GM18505 (cell line): ENCODE measurements around the gene SUSD1.

Source experiments
- ATAC-seq: cut with Tn5 transposase; IDR thresholded peaks from one replicate; pipeline ENCODE4 v1.9.1; 2021; ENCODE audit not compliant: unreplicated experiment
- POLR2A ChIP-seq: IDR thresholded peaks from 4 replicates; pipeline ENCODE4 v1.6.1; 2011; ENCODE audit warnings: borderline replicate concordance; ENCODE audit not compliant: insufficient read depth, insufficient read length; ENCODE audit errors: extremely low read depth

The SUSD1 gene

DNA sequence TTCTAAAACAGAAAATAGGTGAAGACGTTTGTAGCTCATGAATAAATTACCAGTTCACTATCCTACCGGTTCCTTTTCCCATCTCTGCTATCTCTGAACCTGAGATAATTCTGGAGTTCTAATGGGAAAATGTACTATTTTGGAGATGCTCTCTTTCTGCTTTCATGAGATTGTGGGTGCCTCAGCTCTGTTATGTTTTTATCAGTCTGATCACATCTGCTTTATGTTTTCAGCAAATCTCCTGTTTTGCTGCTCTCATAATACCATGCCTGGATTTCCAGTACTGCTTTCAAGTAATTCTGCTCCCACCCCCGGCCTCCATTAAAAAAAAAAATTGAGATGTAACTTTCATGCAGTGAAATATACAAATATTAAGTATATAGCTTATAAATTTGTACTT is 9.1 kb upstream of the SUSD1 start:
- no peak for ATAC-seq
- no peak for TF ChIP-seq POLR2A

DNA sequence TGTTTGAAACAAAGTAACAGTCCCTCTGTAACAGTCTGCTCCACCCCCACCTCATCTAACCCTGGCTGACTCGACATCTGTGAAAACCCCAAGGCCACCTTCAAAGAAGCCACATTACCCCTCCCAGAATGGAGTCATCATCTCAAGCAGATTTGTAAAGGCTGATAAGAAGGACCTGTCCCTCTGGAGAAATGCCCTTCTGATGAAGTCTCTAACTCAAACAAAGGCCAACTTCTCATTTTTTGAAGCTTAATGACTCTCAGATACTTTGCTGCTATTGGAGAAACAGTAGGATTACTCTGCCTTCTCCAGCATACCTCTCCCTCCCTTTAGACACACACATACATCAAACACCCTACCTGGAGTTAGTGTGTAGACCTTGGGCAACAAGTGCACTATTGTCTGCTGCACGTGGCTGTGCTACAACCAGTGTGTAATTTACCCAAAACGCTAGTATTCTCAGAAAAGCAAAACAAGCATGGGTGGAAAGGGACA is 5.3 kb upstream of the SUSD1 start:
- no peak for TF ChIP-seq POLR2A
- ATAC-seq = no peak

DNA sequence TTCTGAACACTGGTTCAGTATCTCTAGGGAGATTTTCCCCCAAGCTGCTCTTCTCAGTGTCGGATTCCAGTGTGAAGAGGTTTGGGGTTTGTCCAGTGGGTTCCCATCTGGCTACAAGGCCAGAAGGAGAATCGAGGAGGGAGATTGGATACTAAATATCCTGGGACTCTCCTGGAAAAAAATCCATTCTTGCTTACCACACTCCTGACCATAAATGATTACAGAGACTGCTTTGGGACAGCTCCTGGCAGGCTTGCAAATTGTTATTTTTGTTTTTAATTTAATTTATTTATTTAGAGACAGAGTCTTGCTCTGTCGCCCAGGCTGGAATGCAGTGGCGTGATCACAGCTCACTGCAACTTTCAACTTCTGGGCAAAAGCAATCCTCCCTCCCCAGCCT is 4.7 kb upstream of the SUSD1 start:
- ATAC-seq = no peak
- TF ChIP-seq POLR2A = no peak

DNA sequence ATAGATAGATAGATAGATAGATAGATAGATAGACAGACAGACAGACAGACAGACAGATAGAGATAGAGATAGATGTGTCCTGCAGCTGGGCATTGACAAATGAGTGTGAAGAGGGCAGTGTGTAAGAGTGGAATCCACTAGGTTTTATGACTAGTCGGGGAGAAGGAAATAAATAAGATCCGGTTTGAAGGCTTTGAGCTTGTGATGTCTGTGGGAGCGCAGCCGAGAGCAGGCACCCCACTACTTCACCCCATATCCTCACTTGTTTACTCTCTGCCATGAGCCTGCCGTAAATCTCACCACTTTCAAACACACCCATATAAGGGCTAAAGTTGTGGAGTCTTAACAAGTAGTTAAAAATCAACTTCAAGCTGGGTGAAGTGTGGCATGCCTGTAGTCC is 1.4 kb upstream of the SUSD1 start:
- no peak for TF ChIP-seq POLR2A
- ATAC-seq = no peak

DNA sequence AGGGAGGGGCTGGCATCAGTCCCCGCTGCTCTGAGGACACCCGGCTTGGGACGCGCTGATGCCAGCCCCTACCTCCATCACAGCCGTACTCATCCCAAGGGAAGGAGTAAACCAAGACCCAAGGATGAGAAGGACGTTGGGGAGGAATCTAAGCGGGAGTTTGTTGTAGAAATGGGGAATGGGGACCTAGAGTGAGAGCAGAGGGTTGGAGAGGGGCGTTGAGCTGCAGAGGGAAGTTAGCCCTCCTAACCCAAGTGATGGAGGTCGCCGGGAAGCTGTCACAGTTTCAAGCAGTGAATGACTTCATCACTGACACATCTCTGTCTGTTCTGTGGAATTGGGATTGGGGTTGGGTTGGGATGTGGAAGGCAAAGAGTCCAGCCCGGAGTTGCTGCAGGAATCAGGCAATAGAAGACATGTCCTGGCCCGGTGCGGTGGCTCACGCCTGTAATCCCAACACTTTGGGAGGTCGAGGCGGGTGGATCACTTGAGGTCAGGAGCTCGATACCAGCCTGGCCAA is 759 bp upstream of the SUSD1 start:
- no peak for ATAC-seq
- TF ChIP-seq POLR2A = no peak

DNA sequence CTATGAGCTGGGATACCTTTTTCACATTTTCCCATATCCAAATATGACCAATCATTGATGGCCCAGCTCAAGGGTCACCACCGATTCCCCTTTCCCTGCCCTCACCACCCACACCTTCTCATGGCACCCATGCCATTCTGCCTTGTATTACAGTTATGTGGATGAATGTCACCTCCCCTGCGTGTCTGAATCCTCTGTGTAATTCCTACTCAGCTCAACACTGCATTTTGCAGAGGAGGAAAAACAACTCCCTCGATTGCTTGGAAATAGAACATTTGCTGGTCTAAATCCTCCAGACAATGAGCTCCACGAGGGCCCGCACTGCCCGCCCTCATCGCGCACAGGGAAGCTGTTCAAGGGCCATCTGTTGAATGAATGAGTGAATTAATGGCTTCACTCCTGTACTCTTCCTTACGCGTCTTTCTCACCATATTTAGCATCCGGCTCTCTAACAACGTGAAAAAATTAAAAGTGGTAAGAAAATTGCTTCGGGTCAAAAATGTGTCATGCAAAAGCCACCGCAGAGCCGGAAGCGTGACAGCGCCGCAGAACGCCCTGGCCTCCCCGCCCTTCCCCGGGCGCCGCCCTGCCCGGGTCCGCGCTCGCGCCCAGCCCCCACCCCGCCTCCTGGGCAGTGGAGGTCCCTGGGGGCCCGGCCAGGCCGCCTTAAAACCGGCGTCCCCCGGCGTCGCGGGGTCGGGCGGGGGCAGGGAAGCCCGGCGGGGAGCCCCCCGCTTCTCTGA is 704 bp downstream of the SUSD1 start:
- ATAC-seq = peak; percentile 79
- TF ChIP-seq POLR2A = no peak

DNA sequence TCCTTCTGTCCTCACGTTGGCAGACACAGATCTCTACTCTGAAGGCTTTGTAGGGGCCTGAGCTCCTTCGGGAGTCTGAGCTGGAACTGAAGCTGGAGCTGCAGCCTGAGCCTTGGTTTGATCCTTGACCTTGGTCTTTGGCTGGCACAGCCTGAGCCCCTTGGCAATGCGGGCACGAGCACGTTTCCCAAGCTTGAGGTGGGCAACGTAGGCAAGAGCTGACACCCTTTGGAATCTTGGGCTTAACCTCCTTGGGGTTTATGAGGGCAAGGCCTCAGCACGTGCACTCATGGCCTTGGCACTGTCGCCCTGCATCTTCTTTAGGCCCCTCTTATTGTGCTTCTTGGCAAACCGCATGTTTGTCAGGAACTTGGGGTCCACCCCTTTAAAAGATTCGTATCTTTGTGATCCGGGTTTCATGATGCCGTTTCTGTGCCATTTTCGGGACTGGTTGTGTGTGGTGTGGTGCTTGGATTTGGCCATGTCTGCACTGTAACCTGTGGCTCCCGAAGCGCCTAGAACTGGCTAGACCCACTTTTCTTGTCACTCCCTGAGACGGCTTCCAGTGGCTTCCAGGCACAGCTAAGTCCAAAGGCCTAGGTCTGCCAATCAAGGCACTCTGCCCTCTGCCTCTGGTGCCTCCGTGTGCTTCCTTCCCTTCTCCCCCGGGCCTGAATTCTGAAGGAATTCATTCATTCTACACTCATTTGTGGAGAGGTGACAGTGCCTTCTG is 1.4 kb downstream of the SUSD1 start:
- no peak for TF ChIP-seq POLR2A
- no peak for ATAC-seq

DNA sequence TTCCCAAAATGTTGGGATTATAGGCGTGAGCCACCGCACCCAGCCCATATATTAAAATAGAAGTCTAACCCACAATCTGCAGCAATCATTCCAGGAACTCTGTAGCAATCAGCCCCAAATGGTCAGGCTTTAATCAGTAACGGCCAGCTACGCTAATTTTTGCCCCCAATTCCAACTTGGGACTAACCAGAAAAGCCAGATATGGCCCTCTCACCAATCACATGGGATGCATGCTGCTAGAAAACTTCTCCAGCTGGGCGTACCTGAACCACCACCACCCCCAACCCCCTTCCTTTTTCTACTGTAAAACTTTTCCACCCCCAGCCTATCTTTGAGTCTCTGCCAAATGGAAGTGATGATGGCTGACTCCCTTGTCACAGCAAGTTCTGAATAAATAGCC is 4.1 kb downstream of the SUSD1 start:
- no peak for ATAC-seq
- no peak for TF ChIP-seq POLR2A

DNA sequence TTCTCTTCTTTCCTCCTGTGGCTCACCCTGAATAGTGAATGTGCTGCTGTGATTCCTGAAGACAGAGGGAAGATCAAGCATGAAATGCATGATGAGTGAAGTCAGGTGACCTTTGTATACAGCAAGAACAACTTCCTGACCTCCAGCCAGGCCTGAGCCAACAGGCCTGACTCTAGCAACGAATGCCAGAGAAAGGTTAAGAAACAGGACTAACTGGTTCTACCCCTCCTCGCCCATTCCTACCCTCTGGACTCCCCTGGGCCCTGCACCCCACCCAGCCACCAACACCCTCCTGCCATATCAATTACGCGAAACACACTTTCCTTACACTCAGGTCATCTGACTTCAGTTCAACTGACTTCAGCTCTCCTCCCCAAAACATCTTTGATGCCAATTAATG is 4.9 kb downstream of the SUSD1 start:
- no peak for TF ChIP-seq POLR2A
- ATAC-seq = no peak

DNA sequence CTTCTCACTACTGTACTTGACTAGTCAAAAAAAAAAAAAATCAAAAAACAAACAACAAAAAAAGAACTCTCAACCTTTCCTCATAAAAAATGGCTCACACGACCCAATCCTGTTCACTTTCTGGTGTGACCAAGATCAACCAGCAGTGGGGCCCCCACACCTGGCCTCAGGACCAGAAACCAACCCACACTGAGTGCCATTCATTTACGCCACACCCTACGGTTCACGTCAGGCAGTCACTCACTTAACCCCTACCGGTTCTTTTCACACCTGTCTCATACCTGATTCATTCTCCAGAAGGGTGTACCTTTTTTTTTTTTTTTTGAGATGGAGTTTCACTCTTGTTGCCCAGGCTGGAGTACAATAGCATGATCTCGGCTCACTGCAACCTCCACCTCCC is 5.7 kb downstream of the SUSD1 start:
- no peak for ATAC-seq
- TF ChIP-seq POLR2A = no peak

DNA sequence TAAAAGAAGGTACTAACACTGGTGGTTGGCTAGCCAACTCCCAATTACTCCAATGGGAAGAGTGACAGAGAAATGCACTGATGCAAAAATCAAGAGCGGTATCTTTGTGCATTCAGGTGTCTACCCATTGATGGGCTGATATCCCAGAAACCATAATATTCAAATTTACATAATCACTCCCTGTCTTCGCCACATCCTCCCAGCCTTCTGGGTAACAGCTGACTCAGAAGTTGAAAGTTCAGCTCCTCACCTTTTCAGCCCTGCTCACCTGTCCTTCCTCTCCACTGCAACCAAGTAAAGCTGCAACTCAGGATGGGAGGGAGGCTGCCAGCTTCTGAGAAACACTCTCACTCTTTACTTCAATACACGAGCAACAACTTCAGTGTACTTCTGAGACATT is 6.9 kb downstream of the SUSD1 start:
- no peak for TF ChIP-seq POLR2A
- no peak for ATAC-seq

DNA sequence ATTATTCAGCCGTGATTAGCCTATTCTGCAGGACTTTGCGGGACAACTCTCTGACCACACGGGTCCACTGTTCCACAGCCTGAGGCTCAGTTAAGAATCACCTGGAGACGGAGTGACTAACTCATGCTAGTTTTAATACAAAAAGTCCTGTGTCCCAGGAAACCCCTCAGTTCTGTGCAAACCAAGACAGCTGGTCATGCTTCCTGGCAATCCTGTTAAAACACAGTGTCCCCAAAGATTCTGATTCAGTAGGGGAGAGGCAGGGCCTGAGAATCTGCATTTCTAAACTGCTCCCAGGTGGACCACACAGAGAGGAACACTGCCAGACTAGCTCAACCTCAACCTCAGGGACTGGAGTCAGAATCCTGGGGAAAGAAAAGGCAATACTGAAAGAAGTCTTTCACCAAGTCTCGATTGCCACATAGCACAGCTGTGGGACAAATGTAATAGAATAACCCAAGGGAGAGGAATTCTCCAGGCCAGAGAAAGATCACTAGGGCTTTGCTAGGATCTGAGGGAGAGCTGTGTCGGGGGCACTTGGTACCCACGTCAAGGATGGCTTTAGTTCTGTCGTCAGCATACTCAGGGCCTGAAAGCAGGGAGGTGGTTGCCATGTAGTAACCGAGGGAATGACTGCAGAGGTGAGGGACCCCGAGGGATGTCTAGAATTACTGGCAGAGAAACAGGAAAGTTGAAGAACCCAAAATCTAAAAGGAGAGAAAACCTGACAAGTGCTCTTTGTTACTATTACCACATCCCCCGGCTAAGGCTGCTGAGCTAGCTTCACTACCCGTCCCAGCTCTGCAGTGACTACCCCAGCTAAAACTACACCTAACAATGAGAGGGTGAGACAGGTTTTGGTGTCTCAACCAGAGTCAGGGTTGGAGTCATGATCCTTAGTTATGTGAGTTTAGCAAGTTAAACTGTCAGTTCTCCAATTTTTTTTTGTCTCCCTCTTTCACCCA is 8.6 kb downstream of the SUSD1 start:
- ATAC-seq = no peak
- no peak for TF ChIP-seq POLR2A
